HepG2 (cell line): ENCODE results near the gene JADE3. TPM values are rescaled to one million over a fixed set of nuclear protein-coding genes. Genes with fewer than 3 reads are reported as not detected.

Experiments
- DMAP1 ChIP-seq: IDR thresholded peaks from 2 replicates; pipeline ENCODE4 v1.6.1; 2016
- E2F1 ChIP-seq: sonication (generic); formaldehyde crosslinking; IDR thresholded peaks from 2 replicates; pipeline ENCODE4 v1.5.0; 2020; ENCODE audit warnings: missing genetic modification reagents
- GLI4 ChIP-seq: sonication (generic); formaldehyde crosslinking; IDR thresholded peaks from 2 replicates; pipeline ENCODE4 v1.5.1; 2020; ENCODE audit warnings: missing genetic modification reagents, mild to moderate bottlenecking, moderate library complexity, borderline replicate concordance
- ISX ChIP-seq: sonication (generic); formaldehyde crosslinking; conservative IDR thresholded peaks from 2 replicates; pipeline ENCODE4 v1.5.0; 2020; ENCODE audit warnings: missing genetic modification reagents
- JUN ChIP-seq: sonication (generic); formaldehyde crosslinking; IDR thresholded peaks from 2 replicates; pipeline ENCODE4 v1.4.0; 2020; ENCODE audit warnings: mild to moderate bottlenecking, missing genetic modification reagents
- KIAA2018 ChIP-seq: sonication (generic); formaldehyde crosslinking; IDR thresholded peaks from 2 replicates; pipeline ENCODE4 v1.5.0; 2020; ENCODE audit warnings: mild to moderate bottlenecking, missing genetic modification reagents, borderline replicate concordance
- NR2F6 ChIP-seq, 2 experiments: IDR thresholded peaks; 2 replicates each; pipeline ENCODE4 v1.6.1; 2016; ENCODE audit warnings: antibody characterized with exemption in 1 of 2, mild to moderate bottlenecking in 1 of 2
- PRDM15 ChIP-seq: sonication (generic); formaldehyde crosslinking; IDR thresholded peaks from 2 replicates; pipeline ENCODE4 v1.4.0; 2020; ENCODE audit warnings: missing genetic modification reagents
- SAP130 ChIP-seq: IDR thresholded peaks from 2 replicates; pipeline ENCODE4 v1.6.1; 2016; ENCODE audit warnings: low read depth
- SRSF1 ChIP-seq: fragments of 200-400 bp; formaldehyde crosslinking; optimal IDR thresholded peaks from 2 replicates; pipeline ENCODE3; 2017; ENCODE audit warnings: mild to moderate bottlenecking, low read depth, low read length, moderate library complexity
- TGIF2 ChIP-seq: IDR thresholded peaks from 2 replicates; pipeline ENCODE4 v1.6.1; 2016; ENCODE audit warnings: control low read depth, missing compliant biosample characterization
- THYN1 ChIP-seq: sonication (generic); formaldehyde crosslinking; IDR thresholded peaks from 2 replicates; pipeline ENCODE4 v1.8.1; 2023; ENCODE audit warnings: low read depth, mild to moderate bottlenecking, moderate library complexity, missing genetic modification reagents, borderline replicate concordance
- ZEB1 ChIP-seq: IDR thresholded peaks from 2 replicates; pipeline ENCODE4 v1.6.1; 2012; ENCODE audit warnings: mild to moderate bottlenecking, low read depth, inconsistent platforms; ENCODE audit not compliant: insufficient replicate concordance
- ZNF644 ChIP-seq: IDR thresholded peaks from 2 replicates; pipeline ENCODE4 v1.6.1; 2016; ENCODE audit warnings: low read depth
- ZNF749 ChIP-seq: sonication (generic); formaldehyde crosslinking; IDR thresholded peaks from 2 replicates; pipeline ENCODE4 v1.8.0; 2022; ENCODE audit warnings: mild to moderate bottlenecking, missing genetic modification reagents, moderate library complexity, borderline replicate concordance
- ZNF784 ChIP-seq: sonication (generic); formaldehyde crosslinking; IDR thresholded peaks from 2 replicates; pipeline ENCODE4 v1.5.1; 2020; ENCODE audit warnings: missing genetic modification reagents, mild to moderate bottlenecking, borderline replicate concordance
- ZNF83 ChIP-seq: sonication (generic); formaldehyde crosslinking; IDR thresholded peaks from 2 replicates; pipeline ENCODE4 v1.4.0; 2020; ENCODE audit warnings: missing genetic modification reagents, mild to moderate bottlenecking, borderline replicate concordance
- polyA plus RNA-seq, 8 experiments: library from polyadenylated mRNA; depleted of rRNA in 3 of 8; stranded (reverse) in 7 of 8; unstranded in 1 of 8; fragments of >200 nt; fragmentation: Illumina TruSeq in 4 of 8; extraction: Trizol in 4 of 8; gene quantifications; 2 replicates each; pipeline versions ENCODE4 v1.2.1 to v1.2.3, GENCODE V29; 2011 to 2016; ENCODE audit warnings: low read depth in 4 of 8, missing spikeins in 1 of 8, mixed read lengths in 1 of 8; ENCODE audit not compliant: insufficient read depth in 1 of 8
- total RNA-seq, 5 experiments: library from RNA; depleted of rRNA; stranded (reverse); fragments of >200 nt; fragmentation: Illumina TruSeq; extraction: Trizol; gene quantifications; 2 replicates each; pipeline ENCODE4 v1.2.3, GENCODE V29; 2016; ENCODE audit warnings: low read depth in 1 of 5

Gene JADE3
- total and polyA plus RNA-seq, 2 of the 13 experiments (the other 11 are each of a cell fraction or from before 2014, with no cell fraction given) = 7.7 to 7.8 TPM

- TF ChIP-seq ZNF749 (no peak), GLI4 (CRISPR knock-in tag) (no peak), THYN1 (no peak), ZNF644 (CRISPR knock-in tag) (0 out of 2 replicates have a peak, but pooled peaks have one; percentile 9), NR2F6 (IDR thresholded peaks at IDR 0.05) (no peak), NR2F6 (CRISPR knock-in tag; IDR thresholded peaks at IDR 0.05) (0 out of 2 replicates have a peak, but pooled peaks have one; percentile 10), KIAA2018 (CRISPR knock-in tag) (no peak), DMAP1 (CRISPR knock-in tag) (no peak), PRDM15 (CRISPR knock-in tag) (no peak), ISX (CRISPR knock-in tag) (no peak), ZNF83 (CRISPR knock-in tag) (no peak), E2F1 (CRISPR knock-in tag) (no peak), TGIF2 (no peak), JUN (CRISPR knock-in tag) (no peak), ZNF784 (CRISPR knock-in tag) (no peak), SRSF1 (no peak), SAP130 (CRISPR knock-in tag) (0 out of 2 replicates have a peak, but pooled peaks have one; percentile 10), ZEB1 (no peak)
These were observed 156.0 kb downstream of the JADE3 start (continued) for GRCh38 chrX:47068214-47068613.
